Panc1 (cell line): ENCODE results near the gene SLIT3. TPM values are rescaled to one million over a fixed set of nuclear protein-coding genes. Genes with fewer than 3 reads are reported as not detected.

ENCODE experiments used
- ATAC-seq: fragments of 200-7000 bp; cut with Tn5 transposase; 2 replicates; pipeline ENCODE4 v1.9.1; 2020; ENCODE audit warnings: mild to moderate bottlenecking, moderate library complexity
- BruUV-seq: library from RNA; stranded (reverse); fragments of 400-500 nt; replicated peaks from 2 replicates; lab custom pipeline; 2021; lab: Mats Ljungman, UMichigan
- CTCF ChIA-PET: fragments of 300-600 bp; sonication (Branson Sonifier 250); formaldehyde crosslinking; loops from one replicate; lab custom pipeline; 2022; ENCODE audit warnings: antibody characterized with exemption; lab: Charles Lee
- POLR2A ChIA-PET: fragments of 300-600 bp; sonication (Branson Sonifier 250); formaldehyde crosslinking; loops from one replicate; lab custom pipeline; 2022; ENCODE audit warnings: antibody characterized with exemption; lab: Charles Lee
- DNase-seq: peaks from one replicate; pipeline ENCODE4 v3.0.0-alpha.2; 2010; ENCODE audit warnings: low read depth, low spot score
- H3K27ac ChIP-seq: 2 replicates; pipeline ENCODE4 v1.5.1; 2011; ENCODE audit warnings: mild to moderate bottlenecking, low read length, inconsistent platforms
- H3K27me3 ChIP-seq: fragments of 200-500 bp; sonication (Bioruptor generic); 2 replicates; pipeline ENCODE4 v1.6.0; 2014; ENCODE audit warnings: low read length, inconsistent platforms; ENCODE audit not compliant: control insufficient read depth, insufficient read depth
- H3K36me3 ChIP-seq: fragments of 200-500 bp; sonication (Bioruptor generic); 2 replicates; pipeline ENCODE4 v1.5.1; 2014; ENCODE audit warnings: inconsistent platforms, mild to moderate bottlenecking, low read length, moderate library complexity; ENCODE audit not compliant: control insufficient read depth, insufficient read depth
- H3K4me1 ChIP-seq: 2 replicates; pipeline ENCODE4 v1.5.1; 2011; ENCODE audit warnings: inconsistent platforms, mild to moderate bottlenecking, low read length, moderate library complexity; ENCODE audit not compliant: control insufficient read depth, insufficient read depth
- H3K4me3 ChIP-seq, 2 experiments: 2 replicates each; pipeline ENCODE4 v1.5.1; 2011 to 2012; ENCODE audit warnings: low read depth in 2 of 2, low read length in 2 of 2, mild to moderate bottlenecking in 2 of 2, inconsistent platforms in 1 of 2, moderate library complexity in 1 of 2
- H3K9me3 ChIP-seq: fragments of 200-500 bp; sonication (Bioruptor generic); 2 replicates; pipeline ENCODE4 v1.5.1; 2014; ENCODE audit warnings: low read depth, mild to moderate bottlenecking, inconsistent platforms, low read length, moderate library complexity; ENCODE audit not compliant: control insufficient read depth, insufficient read depth
- POLR2AphosphoS5 ChIP-seq: IDR thresholded peaks from 2 replicates; pipeline ENCODE4 v1.6.1; 2012; ENCODE audit warnings: mild to moderate bottlenecking, low read depth, low read length, moderate library complexity
- SIN3A ChIP-seq: IDR thresholded peaks from 2 replicates; pipeline ENCODE4 v1.6.1; 2012; ENCODE audit warnings: low read depth, mild to moderate bottlenecking, low read length, moderate library complexity, borderline replicate concordance; ENCODE audit not compliant: insufficient read depth
- TCF7L2 ChIP-seq: IDR thresholded peaks from 2 replicates; pipeline ENCODE4 v1.6.1; 2011; ENCODE audit warnings: mild to moderate bottlenecking, low read depth, low read length, inconsistent platforms
- in situ Hi-C: cut with HindIII; loops from 2 replicates; pipeline ENCODE4 v1.10.0; 2016; ENCODE audit warnings: low sequenced_read_pairs, low pct_unique_long_range_greater_than_20kb
- intact Hi-C: fragments of 100-400 bp; cut with micrococcal nuclease; formaldehyde crosslinking; loops from one replicate; pipeline ENCODE4 v1.10.0; 2022; ENCODE audit not compliant: unreplicated experiment
- total RNA-seq: library from RNA; stranded (reverse); gene quantifications from one replicate; pipeline ENCODE4 v1.2.1, GENCODE V29; 2021; ENCODE audit not compliant: unreplicated experiment
- TF ChIP-seq, protein P1 (sequence below), 2 experiments: IDR thresholded peaks; 2 replicates each; pipeline ENCODE4 v1.6.1; 2011 to 2012; ENCODE audit warnings: low read depth in 2 of 2, control low read depth in 1 of 2, low read length in 1 of 2, mild to moderate bottlenecking in 1 of 2, moderate library complexity in 1 of 2; ENCODE audit not compliant: insufficient read depth in 1 of 2
- TF ChIP-seq, protein P2 (sequence below): fragments of 450-650 bp; IDR thresholded peaks from 2 replicates; pipeline ENCODE4 v1.5.1; 2017; ENCODE audit warnings: mild to moderate bottlenecking

SLIT3 gene
- total RNA-seq, 1 experiment from 2014 or later = 26.4 TPM

DNA sequence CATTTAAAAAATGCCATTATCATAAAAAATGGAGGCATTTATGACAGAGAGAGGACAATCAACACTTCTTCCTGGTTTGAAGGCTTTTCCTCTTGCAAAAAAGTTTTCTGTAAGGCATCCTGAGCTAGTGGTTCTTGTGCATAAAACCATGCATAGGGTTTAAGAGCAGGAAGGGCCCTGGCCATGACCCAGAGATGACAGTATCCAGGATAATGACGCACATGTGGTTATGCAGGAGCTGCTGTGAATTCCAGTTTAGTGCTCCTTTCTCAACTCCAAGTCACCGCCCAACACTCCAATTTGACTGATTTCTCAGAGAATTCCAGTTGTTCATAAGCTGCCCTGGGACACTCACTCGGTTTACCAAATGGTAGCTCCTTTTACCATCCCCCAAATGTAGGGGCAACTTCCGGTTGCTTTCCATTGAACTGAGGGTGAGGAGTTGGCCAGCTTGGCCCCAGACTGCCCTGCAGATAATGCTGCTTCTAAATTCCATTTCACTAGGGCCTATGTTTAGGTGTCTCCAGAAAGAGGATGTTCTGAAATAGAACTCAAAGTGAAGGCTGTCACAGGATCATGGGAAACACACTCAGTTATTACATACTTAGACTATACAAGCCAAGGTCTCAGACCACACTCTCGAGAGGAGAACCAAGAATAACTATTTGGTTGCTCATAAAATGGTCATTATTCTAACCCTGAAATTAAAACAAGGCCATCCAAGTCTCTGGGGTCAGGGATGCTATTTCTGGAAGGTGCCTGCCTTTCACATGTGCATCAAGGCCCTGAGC, 179.1 kb downstream of the SLIT3 start:
- intact Hi-C loops (no loop called here), in situ Hi-C loops (no loop called here)
- H3K9me3 ChIP-seq = no peaks in the 10 kb centered on the region
- BruUV-seq = no TSS peak
- DNase-seq = no peak
- H3K4me3 ChIP-seq = no peak overlapping the region
- TF ChIP-seq POLR2AphosphoS5 = no peak
- TF ChIP-seq, protein P1, sequence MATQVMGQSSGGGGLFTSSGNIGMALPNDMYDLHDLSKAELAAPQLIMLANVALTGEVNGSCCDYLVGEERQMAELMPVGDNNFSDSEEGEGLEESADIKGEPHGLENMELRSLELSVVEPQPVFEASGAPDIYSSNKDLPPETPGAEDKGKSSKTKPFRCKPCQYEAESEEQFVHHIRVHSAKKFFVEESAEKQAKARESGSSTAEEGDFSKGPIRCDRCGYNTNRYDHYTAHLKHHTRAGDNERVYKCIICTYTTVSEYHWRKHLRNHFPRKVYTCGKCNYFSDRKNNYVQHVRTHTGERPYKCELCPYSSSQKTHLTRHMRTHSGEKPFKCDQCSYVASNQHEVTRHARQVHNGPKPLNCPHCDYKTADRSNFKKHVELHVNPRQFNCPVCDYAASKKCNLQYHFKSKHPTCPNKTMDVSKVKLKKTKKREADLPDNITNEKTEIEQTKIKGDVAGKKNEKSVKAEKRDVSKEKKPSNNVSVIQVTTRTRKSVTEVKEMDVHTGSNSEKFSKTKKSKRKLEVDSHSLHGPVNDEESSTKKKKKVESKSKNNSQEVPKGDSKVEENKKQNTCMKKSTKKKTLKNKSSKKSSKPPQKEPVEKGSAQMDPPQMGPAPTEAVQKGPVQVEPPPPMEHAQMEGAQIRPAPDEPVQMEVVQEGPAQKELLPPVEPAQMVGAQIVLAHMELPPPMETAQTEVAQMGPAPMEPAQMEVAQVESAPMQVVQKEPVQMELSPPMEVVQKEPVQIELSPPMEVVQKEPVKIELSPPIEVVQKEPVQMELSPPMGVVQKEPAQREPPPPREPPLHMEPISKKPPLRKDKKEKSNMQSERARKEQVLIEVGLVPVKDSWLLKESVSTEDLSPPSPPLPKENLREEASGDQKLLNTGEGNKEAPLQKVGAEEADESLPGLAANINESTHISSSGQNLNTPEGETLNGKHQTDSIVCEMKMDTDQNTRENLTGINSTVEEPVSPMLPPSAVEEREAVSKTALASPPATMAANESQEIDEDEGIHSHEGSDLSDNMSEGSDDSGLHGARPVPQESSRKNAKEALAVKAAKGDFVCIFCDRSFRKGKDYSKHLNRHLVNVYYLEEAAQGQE (IDR thresholded peaks at IDR 0.05; ENCODE audit: insufficient read depth in 1 of 2, low read depth in 2 of 2, low read length in 1 of 2) = no peak
- no peak for TF ChIP-seq TCF7L2
- TF ChIP-seq, protein P2, sequence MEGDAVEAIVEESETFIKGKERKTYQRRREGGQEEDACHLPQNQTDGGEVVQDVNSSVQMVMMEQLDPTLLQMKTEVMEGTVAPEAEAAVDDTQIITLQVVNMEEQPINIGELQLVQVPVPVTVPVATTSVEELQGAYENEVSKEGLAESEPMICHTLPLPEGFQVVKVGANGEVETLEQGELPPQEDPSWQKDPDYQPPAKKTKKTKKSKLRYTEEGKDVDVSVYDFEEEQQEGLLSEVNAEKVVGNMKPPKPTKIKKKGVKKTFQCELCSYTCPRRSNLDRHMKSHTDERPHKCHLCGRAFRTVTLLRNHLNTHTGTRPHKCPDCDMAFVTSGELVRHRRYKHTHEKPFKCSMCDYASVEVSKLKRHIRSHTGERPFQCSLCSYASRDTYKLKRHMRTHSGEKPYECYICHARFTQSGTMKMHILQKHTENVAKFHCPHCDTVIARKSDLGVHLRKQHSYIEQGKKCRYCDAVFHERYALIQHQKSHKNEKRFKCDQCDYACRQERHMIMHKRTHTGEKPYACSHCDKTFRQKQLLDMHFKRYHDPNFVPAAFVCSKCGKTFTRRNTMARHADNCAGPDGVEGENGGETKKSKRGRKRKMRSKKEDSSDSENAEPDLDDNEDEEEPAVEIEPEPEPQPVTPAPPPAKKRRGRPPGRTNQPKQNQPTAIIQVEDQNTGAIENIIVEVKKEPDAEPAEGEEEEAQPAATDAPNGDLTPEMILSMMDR = no peak
- TF ChIP-seq SIN3A = no peak
- POLR2A ChIA-PET = no interaction called here
- no peaks in the 10 kb centered on the region for H3K36me3 ChIP-seq
- ATAC-seq = no peak
- no peak overlapping the region for H3K27ac ChIP-seq
- CTCF ChIA-PET = no interaction called here
- H3K27me3 ChIP-seq = no peaks in the 10 kb centered on the region
- H3K4me1 ChIP-seq = no peaks in the 10 kb centered on the region

DNA sequence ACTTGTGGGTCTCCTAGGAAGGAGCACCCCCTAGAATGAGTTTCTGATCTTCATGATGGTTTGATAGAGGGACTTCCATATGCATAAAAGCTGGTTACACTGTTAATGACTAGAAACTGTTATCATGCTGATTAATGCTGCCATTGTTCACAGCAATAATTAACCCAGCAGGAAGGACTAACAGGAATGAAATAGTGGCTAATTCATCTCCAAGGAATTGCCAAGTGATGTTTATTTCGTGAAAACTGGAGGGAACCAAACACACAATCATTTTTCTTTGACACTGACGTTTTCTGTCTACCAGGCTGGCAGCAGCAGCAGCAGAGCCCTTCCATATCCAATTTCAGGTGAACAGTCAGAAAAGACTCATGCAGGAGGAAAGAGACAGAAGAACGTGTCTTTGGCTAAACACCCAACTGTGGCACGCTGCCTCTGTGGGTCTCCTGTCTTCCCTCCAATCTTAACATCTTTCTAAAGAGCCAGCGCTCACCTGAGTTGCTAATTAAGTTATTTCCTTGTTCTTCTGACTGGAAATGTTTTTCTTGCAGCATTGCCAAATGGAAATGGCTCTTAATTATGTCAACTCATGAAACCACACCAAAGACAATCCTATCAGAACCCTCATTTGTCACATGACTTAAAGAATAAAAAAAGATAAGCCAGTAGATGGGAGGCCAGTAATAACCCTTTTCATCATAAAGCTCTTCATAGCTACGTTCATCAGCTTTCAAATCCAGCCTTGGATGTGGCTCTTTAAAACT, 181.5 kb downstream of the SLIT3 start:
- ChIA-PET CTCF (no interaction called here), POLR2A (no interaction called here)
- DNase-seq = no peak
- in situ Hi-C loops (no loop called here), intact Hi-C loops (no loop called here)
- Histone ChIP-seq H3K9me3 (no peaks in the 10 kb centered on the region), H3K36me3 (no peaks in the 10 kb centered on the region), H3K27me3 (no peaks in the 10 kb centered on the region), H3K27ac (no peak overlapping the region), H3K4me1 (no peaks in the 10 kb centered on the region), H3K4me3 (no peak overlapping the region)
- no peak for ATAC-seq
- BruUV-seq = no TSS peak
- TF ChIP-seq SIN3A (no peak), POLR2AphosphoS5 (no peak), TCF7L2 (no peak)
- TF ChIP-seq, protein P1 (IDR thresholded peaks at IDR 0.05; ENCODE audit: insufficient read depth in 1 of 2, low read depth in 2 of 2, low read length in 1 of 2) = no peak
- TF ChIP-seq, protein P2 = no peak
